HepG2 (cell line): ENCODE measurements around the gene PLEKHA6. TPM values are rescaled to one million over a fixed set of nuclear protein-coding genes. Genes with fewer than 3 reads are reported as not detected.

Experiments used
- ATAC-seq: fragments of 200-7000 bp; cut with Tn5 transposase; 3 replicates; pipeline ENCODE4 v1.9.1; 2020; ENCODE audit warnings: mild to moderate bottlenecking, moderate library complexity
- BruUV-seq: library from RNA; stranded (reverse); fragments of 400-500 nt; replicated peaks from 2 replicates; lab custom pipeline; 2021; lab: Mats Ljungman, UMichigan
- CTCF ChIA-PET: fragments of 300-600 bp; formaldehyde crosslinking; extraction: SDS; loops from one replicate; lab custom pipeline; 2021; ENCODE audit warnings: low total read pairs, inconsistent platforms, low intra/inter-chr PET ratio; lab: Yijun Ruan, JAX
- POLR2A ChIA-PET: fragments of 350-600 bp; sonication (Branson Sonifier 250); formaldehyde crosslinking; loops from one replicate; lab custom pipeline; 2020; ENCODE audit warnings: antibody characterized with exemption, inconsistent platforms; lab: Yijun Ruan, JAX
- DNase-seq: peaks from one replicate; pipeline ENCODE4 v3.0.0-alpha.2; 2015; ENCODE audit warnings: low spot score
- FAIRE-seq: peaks from 3 replicates; lab custom pipeline; 2011; peaks lifted over from hg19 to GRCh38; lab: Jason Lieb, UNC
- H2AFZ ChIP-seq: one replicate; pipeline ENCODE4 v1.6.1; 2011; ENCODE audit warnings: low read length, inconsistent platforms
- H3K27ac ChIP-seq: fragments of 300-600 bp; 3 replicates; pipeline ENCODE4 v1.8.0; 2011; ENCODE audit warnings: mixed run types, mild to moderate bottlenecking, mixed read lengths, low read length, inconsistent platforms; ENCODE audit not compliant: insufficient read depth; ENCODE audit errors: extremely low read length
- H3K27me3 ChIP-seq, 2 experiments: fragments of 200-600 bp in 1 of 2; 2 replicates in 1 of 2; 3 replicates in 1 of 2; pipeline versions ENCODE4 v1.6.0 to v1.8.0; 2011; ENCODE audit warnings: low read length in 2 of 2, mild to moderate bottlenecking in 2 of 2, moderate library complexity in 2 of 2, inconsistent platforms in 1 of 2; ENCODE audit not compliant: insufficient read depth in 2 of 2, control insufficient read depth in 1 of 2
- H3K36me3 ChIP-seq, 2 experiments: fragments of 200-600 bp in 1 of 2; replicated peaks in 1 of 2; 2 replicates in 1 of 2; 3 replicates in 1 of 2; pipeline versions ENCODE4 v1.5.1 to v1.8.0; 2011; ENCODE audit warnings: low read length in 2 of 2, inconsistent platforms in 1 of 2; ENCODE audit not compliant: insufficient read depth in 2 of 2, control insufficient read depth in 1 of 2
- H3K4me1 ChIP-seq: 2 replicates; pipeline ENCODE4 v1.5.1; 2012; ENCODE audit warnings: low read length, inconsistent platforms; ENCODE audit not compliant: insufficient read depth
- H3K4me2 ChIP-seq: 2 replicates; pipeline ENCODE4 v1.6.0; 2011; ENCODE audit warnings: low read depth, low read length, inconsistent platforms
- H3K4me3 ChIP-seq, 3 experiments: fragments of 200-600 bp in 1 of 3; sonication (generic), shearing (Covaris generic) in 1 of 3; replicated peaks in 1 of 3; 2 replicates each; pipeline ENCODE4 v1.5.1; 2011 to 2016; ENCODE audit warnings: low read length in 3 of 3, inconsistent platforms in 2 of 3, low read depth in 2 of 3, mild to moderate bottlenecking in 2 of 3, control low read depth in 1 of 3, mixed read lengths in 1 of 3; ENCODE audit not compliant: insufficient read depth in 1 of 3
- H3K79me2 ChIP-seq: one replicate; pipeline ENCODE4 v1.6.1; 2011; ENCODE audit warnings: low read length, inconsistent platforms; ENCODE audit not compliant: insufficient read depth
- H3K9ac ChIP-seq: 2 replicates; pipeline ENCODE4 v1.6.0; 2011; ENCODE audit warnings: mild to moderate bottlenecking, low read depth, low read length, inconsistent platforms; ENCODE audit not compliant: insufficient read depth
- H3K9me3 ChIP-seq: 2 replicates; pipeline ENCODE4 v1.5.1; 2012; ENCODE audit warnings: mild to moderate bottlenecking, low read length
- H4K20me1 ChIP-seq: 2 replicates; pipeline ENCODE4 v1.6.0; 2011; ENCODE audit warnings: inconsistent platforms, mild to moderate bottlenecking, low read length, moderate library complexity; ENCODE audit not compliant: insufficient read depth
- HOXD1 ChIP-seq: sonication (generic); formaldehyde crosslinking; IDR thresholded peaks from 2 replicates; pipeline ENCODE4 v1.5.0; 2020; ENCODE audit warnings: missing genetic modification reagents
- JDP2 ChIP-seq: sonication (generic); formaldehyde crosslinking; IDR thresholded peaks from 2 replicates; pipeline ENCODE4 v1.8.1; 2022; ENCODE audit warnings: missing genetic modification reagents, borderline replicate concordance
- NPAS2 ChIP-seq: sonication (generic); formaldehyde crosslinking; IDR thresholded peaks from 2 replicates; pipeline ENCODE4 v1.8.0; 2022; ENCODE audit warnings: mild to moderate bottlenecking, missing genetic modification reagents, borderline replicate concordance
- SIX1 ChIP-seq: sonication (generic); formaldehyde crosslinking; IDR thresholded peaks from 2 replicates; pipeline ENCODE4 v1.4.0; 2020; ENCODE audit warnings: missing genetic modification reagents, borderline replicate concordance
- SMARCC2 ChIP-seq: fragments of 450-650 bp; IDR thresholded peaks from 2 replicates; pipeline ENCODE4 v1.6.1; 2017; ENCODE audit warnings: antibody characterized with exemption, mild to moderate bottlenecking
- TCF7L2 ChIP-seq: IDR thresholded peaks from 2 replicates; pipeline ENCODE4 v1.6.1; 2011; ENCODE audit warnings: mild to moderate bottlenecking, low read depth, low read length, moderate library complexity
- ZBTB38 ChIP-seq: sonication (generic); formaldehyde crosslinking; IDR thresholded peaks from 2 replicates; pipeline ENCODE4 v1.5.1; 2020; ENCODE audit warnings: mild to moderate bottlenecking, missing genetic modification reagents
- ZFP36L1 ChIP-seq: sonication (generic); formaldehyde crosslinking; IDR thresholded peaks from 2 replicates; pipeline ENCODE4 v1.8.0; 2022; ENCODE audit warnings: mild to moderate bottlenecking, missing genetic modification reagents, moderate library complexity
- ZFYVE20 ChIP-seq: sonication (generic); formaldehyde crosslinking; IDR thresholded peaks from 2 replicates; pipeline ENCODE4 v1.8.0; 2023; ENCODE audit warnings: low read depth, mild to moderate bottlenecking, moderate library complexity, missing genetic modification reagents, borderline replicate concordance
- ZNF180 ChIP-seq: sonication (generic); formaldehyde crosslinking; IDR thresholded peaks from 2 replicates; pipeline ENCODE4 v1.4.0; 2020; ENCODE audit warnings: low read depth, missing genetic modification reagents, borderline replicate concordance
- ZNF232 ChIP-seq: sonication (generic); formaldehyde crosslinking; IDR thresholded peaks from 2 replicates; pipeline ENCODE4 v1.4.0; 2020; ENCODE audit warnings: missing genetic modification reagents, borderline replicate concordance
- ZNF343 ChIP-seq: sonication (generic); formaldehyde crosslinking; IDR thresholded peaks from 2 replicates; pipeline ENCODE4 v1.4.0; 2020; ENCODE audit warnings: mild to moderate bottlenecking, missing genetic modification reagents
- ZNF460 ChIP-seq: sonication (generic); formaldehyde crosslinking; IDR thresholded peaks from 2 replicates; pipeline ENCODE4 v1.5.1; 2020; ENCODE audit warnings: missing genetic modification reagents, mild to moderate bottlenecking, borderline replicate concordance
- WGBS: methylation state at CpG from one replicate; pipeline ENCODE4 v1.1.6; 2017; ENCODE audit warnings: low lambda C conversion rate; 5-methylcytosine and 5-hydroxymethylcytosine counted together
- in situ Hi-C: cut with HindIII; loops from 2 replicates; pipeline ENCODE4 v1.10.0; 2017; ENCODE audit warnings: low pct_unique_long_range_greater_than_20kb; ENCODE audit not compliant: extremely low pct_ligation_motif_present
- intact Hi-C: fragments of 100-400 bp; cut with micrococcal nuclease; formaldehyde crosslinking; loops from one replicate; pipeline ENCODE4 v1.10.0; 2022; ENCODE audit not compliant: unreplicated experiment
- polyA plus RNA-seq, 8 experiments: library from polyadenylated mRNA; depleted of rRNA in 3 of 8; stranded (reverse) in 7 of 8; unstranded in 1 of 8; fragments of >200 nt; fragmentation: Illumina TruSeq in 4 of 8; extraction: Trizol in 4 of 8; gene quantifications; 2 replicates each; pipeline versions ENCODE4 v1.2.1 to v1.2.3, GENCODE V29; 2011 to 2016; ENCODE audit warnings: low read depth in 4 of 8, missing spikeins in 1 of 8, mixed read lengths in 1 of 8; ENCODE audit not compliant: insufficient read depth in 1 of 8
- total RNA-seq, 5 experiments: library from RNA; depleted of rRNA; stranded (reverse); fragments of >200 nt; fragmentation: Illumina TruSeq; extraction: Trizol; gene quantifications; 2 replicates each; pipeline ENCODE4 v1.2.3, GENCODE V29; 2016; ENCODE audit warnings: low read depth in 1 of 5
- TF ChIP-seq, protein P1 (sequence below): sonication (generic); formaldehyde crosslinking; IDR thresholded peaks from 2 replicates; pipeline ENCODE4 v1.4.0; 2020; ENCODE audit warnings: mild to moderate bottlenecking, low read depth, missing genetic modification reagents
- TF ChIP-seq, protein P2 (sequence below): IDR thresholded peaks from 2 replicates; pipeline ENCODE4 v1.6.1; 2016
- TF ChIP-seq, protein P3 (sequence below): sonication (generic); formaldehyde crosslinking; conservative IDR thresholded peaks from 2 replicates; pipeline ENCODE4 v1.4.0; 2020; ENCODE audit warnings: missing genetic modification reagents
- TF ChIP-seq, protein P4 (sequence below): sonication (generic); formaldehyde crosslinking; IDR thresholded peaks from 2 replicates; pipeline ENCODE4 v1.8.1; 2023; ENCODE audit warnings: mild to moderate bottlenecking, moderate library complexity, missing genetic modification reagents

The PLEKHA6 gene
- total and polyA plus RNA-seq, 2 of the 13 experiments (the other 11 are each of a cell fraction or from before 2014, with no cell fraction given): 5.3 to 11.4 TPM

DNA sequence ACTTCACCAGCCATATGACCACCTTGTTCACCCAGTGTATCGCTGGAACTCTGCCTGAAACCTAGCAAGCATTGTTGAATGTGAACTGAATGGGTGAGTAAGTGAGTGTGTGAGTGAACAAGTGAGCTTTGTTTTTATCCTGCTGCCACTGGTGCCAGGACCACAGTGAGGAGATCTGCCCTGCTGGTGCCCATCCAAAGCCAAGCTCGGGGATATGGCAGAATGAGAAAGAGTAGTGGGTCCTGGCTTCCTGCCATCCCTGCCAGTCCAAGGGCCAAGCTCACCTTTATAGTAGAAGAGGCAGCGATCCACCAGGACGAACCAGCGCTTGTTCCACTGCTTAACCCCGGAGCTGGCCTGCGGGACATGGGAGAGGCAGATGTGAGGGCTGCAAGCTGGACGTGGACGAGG, 92.5 kb downstream of the PLEKHA6 start (continued):
- TF ChIP-seq TCF7L2 (no peak), JDP2 (no peak), ZBTB38 (CRISPR knock-in tag) (0 out of 2 replicates have a peak, but pooled peaks have one; percentile 53), ZNF460 (no peak), SMARCC2 (no peak)
- TF ChIP-seq, protein P1, sequence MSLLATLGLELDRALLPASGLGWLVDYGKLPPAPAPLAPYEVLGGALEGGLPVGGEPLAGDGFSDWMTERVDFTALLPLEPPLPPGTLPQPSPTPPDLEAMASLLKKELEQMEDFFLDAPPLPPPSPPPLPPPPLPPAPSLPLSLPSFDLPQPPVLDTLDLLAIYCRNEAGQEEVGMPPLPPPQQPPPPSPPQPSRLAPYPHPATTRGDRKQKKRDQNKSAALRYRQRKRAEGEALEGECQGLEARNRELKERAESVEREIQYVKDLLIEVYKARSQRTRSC (CRISPR knock-in tag): 0 out of 2 replicates have a peak, but pooled peaks have one; percentile 9

DNA sequence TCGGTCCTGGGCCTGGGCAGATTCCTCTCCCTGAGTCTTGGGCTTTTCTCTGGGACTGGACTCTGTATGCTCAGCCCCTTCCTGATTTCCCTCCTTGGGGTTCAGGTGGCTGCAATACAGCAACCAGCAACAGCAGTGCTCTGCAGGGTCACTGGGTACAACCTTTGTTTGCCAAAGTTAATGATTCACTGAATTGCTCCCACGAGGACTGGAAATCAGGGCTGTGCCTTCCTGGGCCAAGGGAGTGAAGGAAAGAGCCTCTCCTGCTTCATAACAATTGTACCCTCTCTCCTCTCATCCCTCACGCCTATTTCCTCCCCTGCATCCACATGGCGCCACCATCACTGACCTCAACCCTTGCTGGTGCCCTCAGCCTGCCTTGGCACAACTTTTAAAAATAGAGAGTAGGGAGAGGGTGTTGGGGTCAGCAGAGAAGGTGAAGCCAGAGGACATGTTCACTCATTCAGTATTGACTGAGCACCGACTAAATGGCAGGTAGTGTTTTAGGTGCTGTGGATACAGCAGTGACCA, 93.2 kb downstream of the PLEKHA6 start:
- Histone ChIP-seq H3K79me2 (no peaks in the 10 kb centered on the region), H3K36me3 (peaks cover 5 to 40% of the 10 kb centered on the region in 2 experiments; a peak in 4 of 5 replicates), H3K4me2 (peak overlapping the region; percentile 82), H3K27ac (peak overlapping the region; percentile 78), H3K9ac (peak overlapping the region; percentile 67), H3K4me3 (peak overlapping the region in 1 of 3 experiments; percentile 49; a peak in 2 of 6 replicates), H3K4me1 (peaks cover 32% of the 10 kb centered on the region), H4K20me1 (no peaks in the 10 kb centered on the region), H3K27me3 (no peaks in the 10 kb centered on the region), H2AFZ (no peak overlapping the region), H3K9me3 (no peaks in the 10 kb centered on the region)
- intact Hi-C loops: loop anchor here (1.0 kb wide), 1 partner anchor 22 kb away; no protein-coding TSS in a partner anchor
- DNase-seq (peak; percentile 92), ATAC-seq (peak; percentile 99), FAIRE-seq (peak; percentile 100)
- ChIA-PET POLR2A (interaction anchor here (0.9 to 2.2 kb wide), 3 partner anchors 12 to 53 kb away, joined by 3 to 7 read pairs (median 4); partner anchors contain the start of gene GOLT1A), CTCF (no interaction called here)
- no TSS peak for BruUV-seq
- in situ Hi-C loops: no loop called here
- 0% methylated on average over 5 of the region's 5 CpGs for WGBS
- TF ChIP-seq ZFP36L1 (0 out of 2 replicates have a peak, but pooled peaks have one; percentile 37), ZNF232 (CRISPR knock-in tag) (no peak; the same call in 1 of the 2 replicates), HOXD1 (CRISPR knock-in tag) (no peak), ZFYVE20 (CRISPR knock-in tag) (no peak), ZNF343 (CRISPR knock-in tag) (no peak), NPAS2 (CRISPR knock-in tag) (no peak), ZNF180 (no peak), ZBTB38 (CRISPR knock-in tag) (no peak; the same call in 1 of the 2 replicates), SIX1 (CRISPR knock-in tag) (no peak)
- TF ChIP-seq, protein P2, sequence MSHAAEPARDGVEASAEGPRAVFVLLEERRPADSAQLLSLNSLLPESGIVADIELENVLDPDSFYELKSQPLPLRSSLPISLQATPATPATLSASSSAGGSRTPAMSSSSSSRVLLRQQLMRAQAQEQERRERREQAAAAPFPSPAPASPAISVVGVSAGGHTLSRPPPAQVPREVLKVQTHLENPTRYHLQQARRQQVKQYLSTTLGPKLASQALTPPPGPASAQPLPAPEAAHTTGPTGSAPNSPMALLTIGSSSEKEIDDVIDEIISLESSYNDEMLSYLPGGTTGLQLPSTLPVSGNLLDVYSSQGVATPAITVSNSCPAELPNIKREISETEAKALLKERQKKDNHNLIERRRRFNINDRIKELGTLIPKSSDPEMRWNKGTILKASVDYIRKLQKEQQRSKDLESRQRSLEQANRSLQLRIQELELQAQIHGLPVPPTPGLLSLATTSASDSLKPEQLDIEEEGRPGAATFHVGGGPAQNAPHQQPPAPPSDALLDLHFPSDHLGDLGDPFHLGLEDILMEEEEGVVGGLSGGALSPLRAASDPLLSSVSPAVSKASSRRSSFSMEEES (CRISPR knock-in tag): peak; percentile 72; the same call in 1 of the 2 replicates
- TF ChIP-seq, protein P3, sequence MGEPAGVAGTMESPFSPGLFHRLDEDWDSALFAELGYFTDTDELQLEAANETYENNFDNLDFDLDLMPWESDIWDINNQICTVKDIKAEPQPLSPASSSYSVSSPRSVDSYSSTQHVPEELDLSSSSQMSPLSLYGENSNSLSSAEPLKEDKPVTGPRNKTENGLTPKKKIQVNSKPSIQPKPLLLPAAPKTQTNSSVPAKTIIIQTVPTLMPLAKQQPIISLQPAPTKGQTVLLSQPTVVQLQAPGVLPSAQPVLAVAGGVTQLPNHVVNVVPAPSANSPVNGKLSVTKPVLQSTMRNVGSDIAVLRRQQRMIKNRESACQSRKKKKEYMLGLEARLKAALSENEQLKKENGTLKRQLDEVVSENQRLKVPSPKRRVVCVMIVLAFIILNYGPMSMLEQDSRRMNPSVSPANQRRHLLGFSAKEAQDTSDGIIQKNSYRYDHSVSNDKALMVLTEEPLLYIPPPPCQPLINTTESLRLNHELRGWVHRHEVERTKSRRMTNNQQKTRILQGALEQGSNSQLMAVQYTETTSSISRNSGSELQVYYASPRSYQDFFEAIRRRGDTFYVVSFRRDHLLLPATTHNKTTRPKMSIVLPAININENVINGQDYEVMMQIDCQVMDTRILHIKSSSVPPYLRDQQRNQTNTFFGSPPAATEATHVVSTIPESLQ: 0 out of 2 replicates have a peak, but pooled peaks have one; percentile 57
- TF ChIP-seq, protein P4, sequence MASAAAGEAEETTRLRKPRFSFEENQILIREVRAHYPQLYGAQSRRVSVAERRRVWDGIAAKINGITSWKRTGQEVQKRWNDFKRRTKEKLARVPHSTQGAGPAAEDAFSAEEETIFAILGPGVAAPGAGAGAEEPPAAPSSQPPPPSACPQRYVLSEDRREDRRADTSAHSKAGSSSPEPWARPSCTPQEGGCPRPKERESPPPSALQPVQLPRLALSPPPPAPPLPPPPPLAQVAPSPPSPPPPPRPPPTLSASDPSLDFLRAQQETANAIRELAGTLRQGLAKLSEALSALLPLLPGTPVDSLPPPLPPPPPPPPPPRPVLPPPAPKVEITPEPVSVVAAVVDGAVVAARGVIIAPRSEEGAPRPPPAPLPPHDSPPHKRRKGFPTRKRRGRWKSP (CRISPR knock-in tag): no peak
